Liver (tissue), 9 donors: ENCODE measurements around the gene MRPL24. TPM values are rescaled to one million over a fixed set of nuclear protein-coding genes. Genes with fewer than 3 reads are reported as not detected.

ENCODE experiments used
- DNase-seq: peaks from one replicate; pipeline ENCODE4 v3.0.0-alpha.2; 2017; ENCODE audit warnings: low spot score
- H3K27ac ChIP-seq, 2 donors: one replicate each; pipeline ENCODE4 v1.7.0; 2013; ENCODE audit warnings: inconsistent platforms in 2 of 2, low read length in 2 of 2, control low read depth in 1 of 2, low read depth in 1 of 2, mild to moderate bottlenecking in 1 of 2
- H3K27me3 ChIP-seq, 4 donors: one replicate each; pipeline versions ENCODE4 v1.6.1 to v1.7.0; 2013; ENCODE audit warnings: low read length in 3 of 4, inconsistent platforms in 1 of 4, mild to moderate bottlenecking in 1 of 4, moderate library complexity in 1 of 4; ENCODE audit not compliant: control insufficient read depth in 4 of 4, insufficient read depth in 4 of 4
- H3K36me3 ChIP-seq, 4 donors: one replicate each; pipeline versions ENCODE4 v1.6.1 to v1.7.0; 2013; ENCODE audit warnings: low read length in 3 of 4, mild to moderate bottlenecking in 3 of 4, low read depth in 1 of 4, moderate library complexity in 1 of 4; ENCODE audit not compliant: control insufficient read depth in 4 of 4, insufficient read depth in 3 of 4
- H3K4me1 ChIP-seq, 4 donors: one replicate each; pipeline versions ENCODE4 v1.6.1 to v1.7.0; 2013; ENCODE audit warnings: low read length in 3 of 4, mild to moderate bottlenecking in 3 of 4, moderate library complexity in 1 of 4; ENCODE audit not compliant: control insufficient read depth in 4 of 4, insufficient read depth in 4 of 4
- H3K4me3 ChIP-seq, 3 donors: one replicate each; pipeline versions ENCODE4 v1.6.1 to v1.7.0; 2013; ENCODE audit warnings: low read length in 3 of 3, control low read depth in 1 of 3, low read depth in 1 of 3, mild to moderate bottlenecking in 1 of 3
- H3K9ac ChIP-seq, 2 donors: one replicate each; pipeline ENCODE4 v1.7.0; 2013; ENCODE audit warnings: low read length in 2 of 2, mild to moderate bottlenecking in 2 of 2, moderate library complexity in 2 of 2, control low read depth in 1 of 2, low read depth in 1 of 2
- H3K9me3 ChIP-seq, 4 donors: one replicate each; pipeline versions ENCODE4 v1.6.1 to v1.7.0; 2013; ENCODE audit warnings: low read length in 3 of 4; ENCODE audit not compliant: control insufficient read depth in 4 of 4
- CTCF ChIP-seq: fragments of 150-350 bp; IDR thresholded peaks from 2 replicates; pipeline ENCODE4 v1.5.1; 2017; ENCODE audit warnings: improper control_type of control experiment, low read depth, low read length; ENCODE audit not compliant: missing input control
- EGR1 ChIP-seq, 2 donors: IDR thresholded peaks; 2 replicates each; pipeline ENCODE4 v1.6.1; 2016 to 2018; ENCODE audit warnings: antibody characterized with exemption in 2 of 2, low read depth in 2 of 2
- FOXA1 ChIP-seq: IDR thresholded peaks from 2 replicates; pipeline ENCODE4 v1.6.1; 2016; ENCODE audit warnings: antibody characterized with exemption
- GABPA ChIP-seq, 2 donors: IDR thresholded peaks in 1 of 2; conservative IDR thresholded peaks in 1 of 2; 2 replicates each; pipeline ENCODE4 v1.6.1; 2016; ENCODE audit warnings: antibody characterized with exemption in 2 of 2, mild to moderate bottlenecking in 1 of 2, moderate library complexity in 1 of 2
- HNF4A ChIP-seq, 2 donors: conservative IDR thresholded peaks; 2 replicates each; pipeline ENCODE4 v1.6.1; 2016; ENCODE audit warnings: antibody characterized with exemption in 2 of 2, mild to moderate bottlenecking in 2 of 2
- HNF4G ChIP-seq: IDR thresholded peaks from 2 replicates; pipeline ENCODE4 v1.6.1; 2016; ENCODE audit warnings: antibody characterized with exemption
- JUND ChIP-seq, 2 donors: IDR thresholded peaks; 2 replicates each; pipeline ENCODE4 v1.6.1; 2016; ENCODE audit warnings: antibody characterized with exemption in 2 of 2
- MAX ChIP-seq: IDR thresholded peaks from 2 replicates; pipeline ENCODE4 v1.6.1; 2016; ENCODE audit warnings: antibody characterized with exemption
- NR2F2 ChIP-seq: IDR thresholded peaks from 2 replicates; pipeline ENCODE4 v1.6.1; 2016; ENCODE audit warnings: antibody characterized with exemption
- RAD21 ChIP-seq, 2 donors: IDR thresholded peaks; 2 replicates each; pipeline ENCODE4 v1.6.1; 2016; ENCODE audit warnings: antibody characterized with exemption in 2 of 2, mild to moderate bottlenecking in 2 of 2
- REST ChIP-seq: IDR thresholded peaks from 2 replicates; pipeline ENCODE4 v1.6.1; 2016; ENCODE audit warnings: antibody characterized with exemption, mild to moderate bottlenecking
- RXRA ChIP-seq, 2 donors: IDR thresholded peaks; 2 replicates each; pipeline ENCODE4 v1.6.1; 2017 to 2018; ENCODE audit warnings: antibody characterized with exemption in 2 of 2, mild to moderate bottlenecking in 1 of 2
- SP1 ChIP-seq: IDR thresholded peaks from 2 replicates; pipeline ENCODE4 v1.6.1; 2018; ENCODE audit warnings: antibody characterized with exemption, mild to moderate bottlenecking
- TAF1 ChIP-seq: conservative IDR thresholded peaks from 2 replicates; pipeline ENCODE4 v1.6.1; 2016; ENCODE audit warnings: antibody characterized with exemption, mild to moderate bottlenecking
- YY1 ChIP-seq: IDR thresholded peaks from 2 replicates; pipeline ENCODE4 v1.6.1; 2016; ENCODE audit warnings: antibody characterized with exemption, mild to moderate bottlenecking
- WGBS: extraction: QIAGEN DNeasy Blood & Tissue Kit; methylation state at CpG from one replicate; pipeline ENCODE4 v1.1.7; 2013; 5-methylcytosine and 5-hydroxymethylcytosine counted together
- polyA plus RNA-seq, 2 donors: library from polyadenylated mRNA; stranded (reverse) in 1 of 2; unstranded in 1 of 2; fragments of 200-250 nt in 1 of 2; fragments of >200 nt in 1 of 2; fragmentation: Nextera tagmentation in 1 of 2; extraction: Ambion mirVana in 1 of 2; gene quantifications; one replicate each; pipeline versions ENCODE4 v1.2.1 to v1.2.3, GENCODE V29; 2013 to 2015
- total RNA-seq, 2 donors: library from RNA; depleted of rRNA; stranded (reverse); fragments of >200 nt; gene quantifications; one replicate each; pipeline ENCODE4 v1.2.3, GENCODE V29; 2014
- TF ChIP-seq, protein P1 (sequence below): IDR thresholded peaks from 2 replicates; pipeline ENCODE4 v1.6.1; 2016; ENCODE audit warnings: antibody characterized with exemption
- TF ChIP-seq, protein P2 (sequence below): IDR thresholded peaks from 2 replicates; pipeline ENCODE4 v1.6.1; 2016; ENCODE audit warnings: antibody characterized with exemption
- donor health status: healthy.
- donor health status: healthy.
- donor health status: healthy.
- donor health status: healthy.
- donor health status: healthy.

MRPL24 gene
- total and polyA plus RNA-seq, 4 donors = 26.2 to 123 (median 61.1) TPM

GRCh38 chr1:156776942-156777341 lies 36.1 kb upstream of the MRPL24 start:
- no peak for TF ChIP-seq RAD21 (IDR thresholded peaks at IDR 0.05)
- no peak for TF ChIP-seq YY1
- TF ChIP-seq JUND (IDR thresholded peaks at IDR 0.05) = no peak
- TF ChIP-seq CTCF = no peak
- no peak for TF ChIP-seq NR2F2
- TF ChIP-seq EGR1 (IDR thresholded peaks at IDR 0.05; ENCODE audit: low read depth in 2 of 2) = no peak
- TF ChIP-seq TAF1 = no peak
- TF ChIP-seq, protein P1, sequence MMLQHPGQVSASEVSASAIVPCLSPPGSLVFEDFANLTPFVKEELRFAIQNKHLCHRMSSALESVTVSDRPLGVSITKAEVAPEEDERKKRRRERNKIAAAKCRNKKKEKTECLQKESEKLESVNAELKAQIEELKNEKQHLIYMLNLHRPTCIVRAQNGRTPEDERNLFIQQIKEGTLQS = no peak
- no peak for TF ChIP-seq REST
- TF ChIP-seq FOXA1 = no peak
- no peak for TF ChIP-seq SP1
- TF ChIP-seq HNF4A (conservative IDR thresholded peaks at IDR 0.05) = no peak
- TF ChIP-seq, protein P2, sequence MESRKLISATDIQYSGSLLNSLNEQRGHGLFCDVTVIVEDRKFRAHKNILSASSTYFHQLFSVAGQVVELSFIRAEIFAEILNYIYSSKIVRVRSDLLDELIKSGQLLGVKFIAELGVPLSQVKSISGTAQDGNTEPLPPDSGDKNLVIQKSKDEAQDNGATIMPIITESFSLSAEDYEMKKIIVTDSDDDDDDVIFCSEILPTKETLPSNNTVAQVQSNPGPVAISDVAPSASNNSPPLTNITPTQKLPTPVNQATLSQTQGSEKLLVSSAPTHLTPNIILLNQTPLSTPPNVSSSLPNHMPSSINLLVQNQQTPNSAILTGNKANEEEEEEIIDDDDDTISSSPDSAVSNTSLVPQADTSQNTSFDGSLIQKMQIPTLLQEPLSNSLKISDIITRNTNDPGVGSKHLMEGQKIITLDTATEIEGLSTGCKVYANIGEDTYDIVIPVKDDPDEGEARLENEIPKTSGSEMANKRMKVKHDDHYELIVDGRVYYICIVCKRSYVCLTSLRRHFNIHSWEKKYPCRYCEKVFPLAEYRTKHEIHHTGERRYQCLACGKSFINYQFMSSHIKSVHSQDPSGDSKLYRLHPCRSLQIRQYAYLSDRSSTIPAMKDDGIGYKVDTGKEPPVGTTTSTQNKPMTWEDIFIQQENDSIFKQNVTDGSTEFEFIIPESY = no peak
- no peak for TF ChIP-seq RXRA (IDR thresholded peaks at IDR 0.05)
- no peak overlapping the region for H3K4me3 ChIP-seq
- WGBS = 80% methylated on average over 4 of the region's 4 CpGs
- no peaks in the 10 kb centered on the region for H3K9me3 ChIP-seq
- no peak for DNase-seq
- no peak overlapping the region for H3K27ac ChIP-seq
- peaks cover 0 to 5% (median 2%) of the 10 kb centered on the region in 4 donors for H3K36me3 ChIP-seq
- H3K27me3 ChIP-seq = no peaks in the 10 kb centered on the region
- peaks cover 0 to 2% (median under 1%) of the 10 kb centered on the region in 4 donors for H3K4me1 ChIP-seq
- no peak overlapping the region for H3K9ac ChIP-seq

GRCh38 chr1:156775799-156776198 lies 34.9 kb upstream of the MRPL24 start:
- H3K36me3 ChIP-seq = peaks cover 0 to 7% (median under 1%) of the 10 kb centered on the region in 4 donors
- no peaks in the 10 kb centered on the region for H3K9me3 ChIP-seq
- WGBS = 90% methylated on average over 5 of the region's 5 CpGs
- H3K27ac ChIP-seq = no peak overlapping the region
- no peak for DNase-seq
- H3K4me1 ChIP-seq = peaks cover 0 to 2% (median 1%) of the 10 kb centered on the region in 4 donors
- H3K4me3 ChIP-seq = no peak overlapping the region
- H3K9ac ChIP-seq = no peak overlapping the region
- H3K27me3 ChIP-seq = no peaks in the 10 kb centered on the region
- TF ChIP-seq RAD21 (IDR thresholded peaks at IDR 0.05) (no peak), SP1 (no peak), MAX (no peak), HNF4G (no peak), FOXA1 (no peak), CTCF (no peak), TAF1 (no peak), EGR1 (IDR thresholded peaks at IDR 0.05; ENCODE audit: low read depth in 2 of 2) (no peak), YY1 (no peak), NR2F2 (no peak), GABPA (IDR thresholded peaks at IDR 0.05 in 1 of 2, conservative IDR thresholded peaks at IDR 0.05 in 1 of 2) (no peak), RXRA (IDR thresholded peaks at IDR 0.05) (no peak)
- TF ChIP-seq, protein P2 = no peak
- TF ChIP-seq, protein P1 = no peak
